Nephron (organoid): ENCODE data around the gene JAKMIP2.

Source experiments
- H3K27ac Mint-ChIP-seq, 3 experiments: 2 replicates each; pipeline ENCODE4 v1.8.0; 2020; ENCODE audit warnings: mixed read lengths in 3 of 3, mild to moderate bottlenecking in 2 of 3, moderate library complexity in 1 of 3
- H3K27me3 Mint-ChIP-seq: 2 replicates; pipeline ENCODE4 v1.8.0; 2021; ENCODE audit warnings: low read depth, mild to moderate bottlenecking, moderate library complexity, mixed read lengths
- H3K36me3 Mint-ChIP-seq: 2 replicates; pipeline ENCODE4 v1.8.0; 2020; ENCODE audit warnings: low read depth, mixed read lengths
- H3K4me1 Mint-ChIP-seq: 2 replicates; pipeline ENCODE4 v1.8.0; 2020; ENCODE audit warnings: mixed read lengths
- H3K4me3 Mint-ChIP-seq, 3 experiments: 2 replicates each; pipeline ENCODE4 v1.8.0; 2020; ENCODE audit warnings: mild to moderate bottlenecking in 3 of 3, mixed read lengths in 3 of 3, moderate library complexity in 2 of 3
- H3K9me3 Mint-ChIP-seq: 2 replicates; pipeline ENCODE4 v1.8.0; 2020; ENCODE audit warnings: mixed read lengths
- TF ChIP-seq, protein P1 (sequence below), 3 experiments: fragments of 200-600 bp; sonication (generic); IDR thresholded peaks; one replicate each; pipeline ENCODE4 v1.5.0; 2021; ENCODE audit warnings: antibody characterized with exemption in 3 of 3; ENCODE audit not compliant: unreplicated experiment in 3 of 3

JAKMIP2 gene

GRCh38 chr5:147687118-147687517, 95.4 kb downstream of the JAKMIP2 start:
- no peaks in the 10 kb centered on the region for H3K36me3 Mint-ChIP-seq
- H3K4me1 Mint-ChIP-seq: peaks cover 25% of the 10 kb centered on the region
- TF ChIP-seq, protein P1, sequence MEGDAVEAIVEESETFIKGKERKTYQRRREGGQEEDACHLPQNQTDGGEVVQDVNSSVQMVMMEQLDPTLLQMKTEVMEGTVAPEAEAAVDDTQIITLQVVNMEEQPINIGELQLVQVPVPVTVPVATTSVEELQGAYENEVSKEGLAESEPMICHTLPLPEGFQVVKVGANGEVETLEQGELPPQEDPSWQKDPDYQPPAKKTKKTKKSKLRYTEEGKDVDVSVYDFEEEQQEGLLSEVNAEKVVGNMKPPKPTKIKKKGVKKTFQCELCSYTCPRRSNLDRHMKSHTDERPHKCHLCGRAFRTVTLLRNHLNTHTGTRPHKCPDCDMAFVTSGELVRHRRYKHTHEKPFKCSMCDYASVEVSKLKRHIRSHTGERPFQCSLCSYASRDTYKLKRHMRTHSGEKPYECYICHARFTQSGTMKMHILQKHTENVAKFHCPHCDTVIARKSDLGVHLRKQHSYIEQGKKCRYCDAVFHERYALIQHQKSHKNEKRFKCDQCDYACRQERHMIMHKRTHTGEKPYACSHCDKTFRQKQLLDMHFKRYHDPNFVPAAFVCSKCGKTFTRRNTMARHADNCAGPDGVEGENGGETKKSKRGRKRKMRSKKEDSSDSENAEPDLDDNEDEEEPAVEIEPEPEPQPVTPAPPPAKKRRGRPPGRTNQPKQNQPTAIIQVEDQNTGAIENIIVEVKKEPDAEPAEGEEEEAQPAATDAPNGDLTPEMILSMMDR (IDR thresholded peaks at IDR 0.05; ENCODE audit: unreplicated experiment in 3 of 3): no peak
- no peaks in the 10 kb centered on the region for H3K9me3 Mint-ChIP-seq
- no peaks in the 10 kb centered on the region for H3K27me3 Mint-ChIP-seq
- H3K4me3 Mint-ChIP-seq: no peak overlapping the region
- no peak overlapping the region for H3K27ac Mint-ChIP-seq

DNA sequence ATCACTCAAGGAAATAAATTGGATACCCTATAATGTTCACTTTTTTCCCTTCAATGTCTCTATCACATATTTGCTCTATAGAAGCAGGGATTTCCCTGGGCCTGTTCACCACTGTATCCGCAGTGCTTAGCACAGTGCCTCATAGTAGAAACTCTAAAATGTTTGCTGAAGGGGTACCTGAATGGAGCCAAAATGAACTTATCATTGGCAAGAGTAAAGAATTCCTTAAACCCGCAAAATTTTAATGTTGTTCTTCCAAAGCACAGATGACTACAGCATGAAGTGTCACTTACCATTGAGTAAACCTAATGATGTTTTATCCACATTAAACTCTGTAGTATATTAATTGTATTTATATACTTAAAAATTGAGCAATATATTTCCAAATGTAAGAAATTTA, 96.1 kb downstream of the JAKMIP2 start:
- Mint-ChIP-seq H3K27ac (no peak overlapping the region), H3K9me3 (no peaks in the 10 kb centered on the region), H3K4me1 (peaks cover 19% of the 10 kb centered on the region), H3K4me3 (no peak overlapping the region), H3K27me3 (no peaks in the 10 kb centered on the region), H3K36me3 (no peaks in the 10 kb centered on the region)
- TF ChIP-seq, protein P1 (IDR thresholded peaks at IDR 0.05; ENCODE audit: unreplicated experiment in 3 of 3): no peak

DNA sequence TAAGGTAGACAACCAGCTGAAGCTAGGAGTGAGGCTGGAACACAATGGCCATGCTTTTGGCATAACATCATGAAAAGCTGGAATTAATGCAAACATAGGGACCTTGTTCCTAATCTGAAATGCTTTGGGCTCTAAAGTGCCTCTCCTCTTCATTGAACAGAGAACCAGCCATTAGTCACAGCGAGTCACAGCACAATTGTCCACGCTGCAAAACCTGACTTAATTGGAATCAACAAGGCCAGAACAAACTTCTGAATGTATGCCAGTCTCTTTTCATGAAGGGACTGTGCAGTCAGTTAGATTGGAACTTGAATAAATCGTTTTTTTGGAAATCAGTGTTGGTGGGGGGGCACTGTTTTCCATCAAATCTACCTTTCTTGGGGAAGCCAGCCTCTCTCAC, 96.5 kb downstream of the JAKMIP2 start:
- Mint-ChIP-seq H3K9me3 (no peaks in the 10 kb centered on the region), H3K36me3 (no peaks in the 10 kb centered on the region), H3K27me3 (no peaks in the 10 kb centered on the region), H3K4me3 (no peak overlapping the region), H3K4me1 (peaks cover 15% of the 10 kb centered on the region), H3K27ac (no peak overlapping the region)
- TF ChIP-seq, protein P1 (IDR thresholded peaks at IDR 0.05; ENCODE audit: unreplicated experiment in 3 of 3): no peak

DNA sequence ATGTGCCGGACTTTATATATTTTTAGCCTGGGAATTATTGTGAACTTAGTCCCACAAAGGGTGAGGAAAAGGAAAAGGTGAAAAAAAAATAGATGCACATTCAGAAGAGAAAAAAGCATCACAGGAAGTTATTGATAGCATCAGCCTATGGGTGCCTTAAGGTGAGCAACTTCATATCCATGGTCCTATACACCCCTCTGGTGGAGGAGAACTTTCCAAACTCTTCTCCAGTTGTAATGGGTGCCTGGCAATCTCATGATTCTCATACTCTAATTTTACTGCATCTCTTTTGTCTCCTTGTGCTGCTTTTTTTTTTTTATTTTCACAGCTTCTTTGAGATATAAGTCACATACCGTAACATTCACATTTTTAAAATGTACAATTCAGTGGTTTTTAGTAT, 107.4 kb downstream of the JAKMIP2 start:
- Mint-ChIP-seq H3K4me3 (no peak overlapping the region), H3K36me3 (peaks cover 6% of the 10 kb centered on the region)

GRCh38 chr5:147674411-147674810, 108.1 kb downstream of the JAKMIP2 start:
- Mint-ChIP-seq H3K36me3 (peaks cover 9% of the 10 kb centered on the region), H3K27me3 (no peaks in the 10 kb centered on the region), H3K4me3 (no peak overlapping the region), H3K27ac (no peak overlapping the region), H3K4me1 (no peaks in the 10 kb centered on the region), H3K9me3 (no peaks in the 10 kb centered on the region)
- TF ChIP-seq, protein P1 (IDR thresholded peaks at IDR 0.05; ENCODE audit: unreplicated experiment in 3 of 3): no peak

More for the DNA sequence above, 107.4 kb downstream of the JAKMIP2 start:
- no peaks in the 10 kb centered on the region for H3K9me3 Mint-ChIP-seq
- H3K4me1 Mint-ChIP-seq: no peaks in the 10 kb centered on the region
- no peak overlapping the region for H3K27ac Mint-ChIP-seq
- no peaks in the 10 kb centered on the region for H3K27me3 Mint-ChIP-seq
- TF ChIP-seq, protein P1 (IDR thresholded peaks at IDR 0.05; ENCODE audit: unreplicated experiment in 3 of 3): no peak

GRCh38 chr5:147673791-147674190, 108.7 kb downstream of the JAKMIP2 start:
- H3K27me3 Mint-ChIP-seq: no peaks in the 10 kb centered on the region
- no peak overlapping the region for H3K27ac Mint-ChIP-seq
- no peaks in the 10 kb centered on the region for H3K9me3 Mint-ChIP-seq
- H3K4me3 Mint-ChIP-seq: no peak overlapping the region
- H3K4me1 Mint-ChIP-seq: no peaks in the 10 kb centered on the region
- H3K36me3 Mint-ChIP-seq: peaks cover 13% of the 10 kb centered on the region
- TF ChIP-seq, protein P1 (IDR thresholded peaks at IDR 0.05; ENCODE audit: unreplicated experiment in 3 of 3): no peak
